HG03095 (cell line): ENCODE data around the gene ALKBH3.

ENCODE experiments used
- ATAC-seq: cut with Tn5 transposase; IDR thresholded peaks from one replicate; pipeline ENCODE4 v1.9.1; 2021; ENCODE audit warnings: moderate library complexity; ENCODE audit not compliant: unreplicated experiment

ALKBH3 gene

GRCh38 chr11:43880640-43881159 lies at the start of gene ALKBH3:
Gene ALKBH3, plus strand, starts transcription at chr11:43880831. Its CDS starts 1,822 bp downstream, at chr11:43882653.
- ATAC-seq, result peak; percentile 98

- no peak for ATAC-seq
Observed at GRCh38 chr11:43830928-43831440, 49.6 kb upstream of the ALKBH3 start.

- ATAC-seq, result no peak
Observed at GRCh38 chr11:43832536-43832935, 48.1 kb upstream of the ALKBH3 start.

GRCh38 chr11:43833657-43834073 lies 47.0 kb upstream of the ALKBH3 start:
- no peak for ATAC-seq

GRCh38 chr11:43834286-43834685 lies 46.3 kb upstream of the ALKBH3 start:
- ATAC-seq, result no peak

- ATAC-seq, result no peak
Observed at GRCh38 chr11:43835104-43835503, 45.5 kb upstream of the ALKBH3 start.

- no peak for ATAC-seq
Observed at GRCh38 chr11:43837879-43838278, 42.8 kb upstream of the ALKBH3 start.

GRCh38 chr11:43842021-43842420 lies 38.6 kb upstream of the ALKBH3 start:
- ATAC-seq, result no peak

- no peak for ATAC-seq
Observed at GRCh38 chr11:43845816-43846215, 34.8 kb upstream of the ALKBH3 start.

GRCh38 chr11:43852057-43852636 lies 28.5 kb upstream of the ALKBH3 start:
- ATAC-seq, result peak; percentile 63

GRCh38 chr11:43853781-43854180 lies 26.9 kb upstream of the ALKBH3 start:
- no peak for ATAC-seq

GRCh38 chr11:43856993-43857392 lies 23.6 kb upstream of the ALKBH3 start:
- ATAC-seq, result no peak

GRCh38 chr11:43861141-43861540 lies 19.5 kb upstream of the ALKBH3 start:
- no peak for ATAC-seq

- ATAC-seq, result no peak
Observed at GRCh38 chr11:43866520-43866919, 14.1 kb upstream of the ALKBH3 start.

- ATAC-seq, result no peak
Observed at GRCh38 chr11:43866969-43867368, 13.7 kb upstream of the ALKBH3 start.

- ATAC-seq, result peak; percentile 100
Observed at GRCh38 chr11:43868852-43869567, 11.6 kb upstream of the ALKBH3 start.

GRCh38 chr11:43871051-43871450 lies 9.6 kb upstream of the ALKBH3 start:
- ATAC-seq, result no peak

- ATAC-seq, result no peak
Observed at GRCh38 chr11:43872995-43873394, 7.6 kb upstream of the ALKBH3 start.

- ATAC-seq, result no peak
Observed at GRCh38 chr11:43874078-43874477, 6.6 kb upstream of the ALKBH3 start.

- ATAC-seq, result no peak
Observed at GRCh38 chr11:43874738-43875137, 5.9 kb upstream of the ALKBH3 start.

GRCh38 chr11:43879789-43880639 lies 617 bp upstream of the ALKBH3 start:
- ATAC-seq, result peak; percentile 21
